ENCODE measurements around the gene ATG12.
"Not testable (repeated sequence)": the region's sequence is repeated elsewhere in the genome, so short reads cannot be mapped to it uniquely, and the experiment has no call there.

Gene ATG12

DNA sequence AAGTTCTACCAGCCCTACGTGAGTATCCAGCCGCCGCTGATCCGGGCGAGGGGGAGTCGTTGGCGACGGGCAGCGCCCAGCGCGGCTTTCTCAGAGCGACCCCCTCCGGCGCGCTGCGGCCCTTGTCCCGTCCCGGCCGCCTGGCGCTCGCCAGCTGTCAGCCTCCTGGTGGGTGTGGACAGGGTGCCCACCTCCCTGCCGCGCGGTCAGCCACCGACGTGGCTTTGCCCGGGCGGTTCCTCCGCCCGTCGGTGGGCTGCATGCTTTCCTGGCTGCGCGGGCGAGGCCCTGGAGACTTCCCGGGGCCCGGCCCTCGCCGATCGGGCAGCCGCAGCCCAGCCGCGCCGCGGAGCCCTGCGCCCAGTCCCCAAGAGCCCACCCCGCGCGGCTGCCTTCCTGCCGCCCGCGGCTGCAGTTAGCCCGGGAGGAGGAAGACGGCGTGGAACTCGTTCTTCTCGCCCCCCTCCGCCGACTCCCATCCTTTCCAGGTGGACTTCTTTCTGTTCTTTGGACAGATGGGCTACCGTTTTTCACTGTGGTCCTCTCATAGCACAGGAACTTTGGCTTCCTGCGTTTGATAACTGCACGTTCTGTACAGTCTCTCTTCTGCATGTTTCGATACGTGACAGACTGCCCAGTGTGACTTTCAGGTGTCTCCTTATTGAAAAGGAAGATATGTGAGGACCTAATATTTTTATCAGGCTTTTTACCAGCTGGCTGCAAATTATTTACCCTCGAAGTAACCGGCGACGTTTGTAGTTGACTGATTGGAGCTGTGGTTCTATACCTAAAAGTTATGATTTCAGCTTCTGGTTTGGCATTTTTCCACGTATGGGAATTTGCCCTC is 947 bp upstream of the ATG12 start:
- no peak for DNase-seq

GRCh38 chr5:115840873-115841272 is 492 bp downstream of the ATG12 start:
- DNase-seq = no peak

DNA sequence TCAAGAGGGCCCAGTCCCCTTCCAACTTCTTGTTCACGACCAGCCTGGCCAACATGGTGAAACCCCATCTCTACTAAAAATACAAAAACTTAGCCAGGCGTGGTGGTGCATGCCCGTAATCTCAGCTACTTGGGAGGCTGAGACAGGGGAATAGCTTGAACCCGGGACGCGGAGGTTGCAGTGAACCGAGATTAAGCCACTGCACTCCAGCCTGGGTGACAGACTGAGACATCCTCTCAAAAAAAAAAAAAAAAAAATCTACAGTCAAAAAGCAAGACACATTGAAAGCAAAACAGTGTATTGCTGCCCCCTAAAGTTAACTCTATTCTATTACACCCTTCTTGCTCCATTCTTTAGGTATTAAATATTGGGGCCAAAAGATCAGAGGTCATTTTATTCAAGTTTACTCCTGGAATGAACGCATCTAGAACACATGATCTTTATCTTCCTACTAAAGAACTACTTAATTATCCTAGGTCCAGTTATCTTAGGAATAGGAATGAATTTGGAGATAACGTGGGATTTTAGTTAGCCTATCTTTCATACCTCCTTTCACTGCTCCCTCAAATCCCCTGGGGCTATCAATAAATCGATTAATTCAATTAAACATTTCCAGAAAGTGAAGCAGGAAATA is 2.4 kb downstream of the ATG12 start:
- DNase-seq = no peak

GRCh38 chr5:115835481-115835880 is 5.9 kb downstream of the ATG12 start:
- DNase-seq = no peak

DNA sequence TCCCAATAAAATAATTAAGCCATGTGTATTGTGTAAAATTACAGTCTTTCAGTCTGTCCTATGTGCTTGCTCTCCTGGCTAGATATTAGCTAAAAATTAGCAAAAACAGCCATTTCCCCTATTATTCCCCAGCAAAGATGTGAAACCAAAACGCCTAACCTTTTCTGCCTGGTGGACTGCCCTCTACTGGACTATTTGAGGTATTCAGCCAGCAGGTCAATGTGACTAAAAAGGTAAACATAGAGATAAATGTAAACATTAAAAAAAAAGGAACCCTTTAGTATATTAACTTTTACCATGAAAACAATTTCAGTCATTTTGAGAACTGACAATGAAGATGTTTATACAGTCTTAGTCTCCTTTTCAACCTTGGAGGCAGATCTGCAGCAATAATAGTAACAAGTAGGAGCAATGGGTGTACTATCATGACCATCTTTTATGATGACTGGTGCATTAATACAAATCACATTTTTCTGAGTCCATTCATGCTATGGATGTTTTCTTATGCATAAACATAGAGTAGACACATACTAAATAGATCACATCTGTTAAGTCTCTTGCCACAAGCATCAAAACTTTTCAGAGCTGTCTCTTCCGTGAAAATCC is 10.1 kb downstream of the ATG12 start:
- no peak for DNase-seq

GRCh38 chr5:115829913-115830312 is 11.5 kb downstream of the ATG12 start:
- no peak for DNase-seq

DNA sequence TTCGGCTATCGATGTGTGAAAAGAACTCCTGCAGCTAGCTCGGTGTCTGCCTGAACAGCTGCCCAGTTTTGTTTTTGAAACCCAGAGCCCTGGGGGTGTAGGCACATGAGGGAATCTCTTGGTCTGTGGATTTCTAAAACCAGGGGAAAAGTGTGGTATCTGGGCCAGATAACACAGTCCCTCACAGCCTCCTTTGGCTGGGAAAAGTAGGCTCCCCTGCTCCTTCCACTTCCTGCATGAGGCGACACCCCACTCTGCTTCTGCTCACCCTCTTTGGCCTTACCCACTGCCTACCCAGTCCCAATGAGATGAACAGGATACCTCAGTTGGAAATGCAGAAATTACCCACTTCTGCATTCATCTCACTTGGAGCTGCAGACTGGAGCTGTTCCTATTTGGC is 15.4 kb downstream of the ATG12 start:
- no peak for DNase-seq

DNA sequence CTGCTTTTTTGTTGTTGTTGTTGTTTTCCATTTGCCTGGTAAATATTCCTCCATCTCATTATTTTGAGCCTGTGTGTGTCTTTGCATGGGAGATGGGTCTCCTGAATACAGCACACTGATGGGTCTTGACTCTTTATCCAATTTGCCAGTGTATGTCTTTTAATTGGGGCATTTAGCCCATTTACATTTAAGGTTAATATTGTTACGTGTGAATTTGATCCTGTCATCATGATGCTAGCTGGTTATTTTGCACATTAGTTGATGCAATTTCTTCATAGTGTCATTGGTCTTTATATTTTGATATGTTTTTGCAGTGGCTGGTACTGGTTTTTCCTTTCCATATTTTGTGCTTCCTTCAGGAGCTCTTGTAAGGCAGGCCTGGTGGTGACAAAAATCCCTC is 16.4 kb downstream of the ATG12 start:
- not testable (repeated sequence) for DNase-seq

GRCh38 chr5:115820846-115821245 is 20.5 kb downstream of the ATG12 start:
- DNase-seq = no peak

DNA sequence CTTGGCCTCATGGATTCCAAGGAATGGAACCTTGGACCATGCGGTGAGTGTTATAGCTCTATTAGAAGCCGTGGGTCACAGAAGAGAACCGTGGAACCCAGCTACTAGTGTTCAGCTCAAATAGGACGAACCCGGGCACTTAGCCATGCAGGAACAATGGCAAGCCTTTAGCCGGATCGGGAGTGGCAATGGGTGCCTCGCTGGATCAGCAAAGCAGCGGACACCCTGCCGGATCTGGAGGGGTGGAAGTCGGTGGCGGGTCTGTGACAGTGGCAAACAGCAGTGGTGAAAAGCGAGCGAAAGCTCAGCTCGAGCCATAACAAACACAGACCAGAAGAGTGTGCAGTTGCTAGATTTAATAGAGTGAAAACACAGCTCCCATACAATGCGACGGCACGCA is 22.5 kb downstream of the ATG12 start:
- no peak for DNase-seq

DNA sequence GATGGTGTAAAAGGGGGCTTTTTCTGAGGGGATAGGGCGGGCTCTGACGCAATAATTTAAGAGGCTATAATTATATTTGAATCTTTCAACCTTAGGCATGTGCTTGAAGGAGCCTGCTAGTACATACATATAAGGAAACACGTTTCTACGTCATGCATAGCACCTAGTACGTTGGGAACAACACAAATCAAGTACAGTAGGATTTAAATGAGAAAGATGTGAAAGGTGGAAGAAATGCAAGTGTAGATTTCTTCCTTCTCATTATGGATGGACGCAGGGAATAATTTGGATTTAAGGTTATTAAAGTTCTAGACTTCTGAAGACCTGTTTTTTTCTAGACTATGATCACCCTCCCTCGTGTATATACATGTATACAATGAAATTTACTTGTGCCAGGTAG is 24.0 kb downstream of the ATG12 start:
- DNase-seq = no peak

DNA sequence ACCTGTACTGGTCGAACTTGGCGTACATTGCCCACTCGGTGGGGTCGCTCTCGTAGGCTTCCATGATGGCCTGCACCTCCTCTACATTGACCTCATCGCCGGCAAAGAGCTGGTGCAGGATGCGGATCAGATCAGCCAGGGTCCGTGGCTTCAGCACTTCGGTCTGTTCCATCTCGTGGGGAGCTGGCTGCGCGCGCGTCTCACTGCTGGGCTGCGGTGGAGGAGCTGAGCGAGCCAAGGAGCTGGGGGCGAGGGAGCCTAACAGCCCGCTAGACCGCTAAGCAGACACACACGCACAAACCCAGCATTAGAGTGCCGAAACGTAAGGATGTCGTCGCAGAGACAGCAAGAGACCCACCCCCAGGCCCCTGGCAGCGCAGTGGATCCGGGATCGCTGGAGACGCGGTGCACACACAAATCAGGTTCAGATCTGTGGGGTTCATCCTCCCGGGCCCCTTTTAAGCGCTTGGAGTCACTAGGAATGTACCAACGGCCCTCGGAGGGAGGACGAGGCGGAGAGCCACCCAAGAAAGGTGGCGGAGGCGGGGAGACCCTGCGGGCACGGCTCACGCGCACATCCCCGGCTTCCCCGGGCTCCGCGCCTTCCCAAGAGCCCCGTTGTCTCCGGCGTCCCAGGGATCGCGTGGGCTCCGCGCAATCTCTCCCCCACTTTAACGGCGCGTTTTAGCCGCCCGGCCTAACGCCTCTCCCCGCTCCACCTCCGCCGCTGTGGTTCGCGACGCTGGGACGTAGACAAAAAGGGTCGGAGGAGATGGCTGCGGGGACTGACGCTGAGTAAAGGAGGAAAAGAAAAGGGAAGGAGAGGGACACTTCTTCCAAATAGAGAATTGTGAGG is 24.9 kb downstream of the ATG12 start, which contains the start of gene CDO1:
Gene CDO1, minus strand, starts transcription at position 434 of the 856 bp plus-strand sequence. Its CDS starts 262 bp downstream, at position 172.
- DNase-seq = no peak

GRCh38 chr5:115815693-115816225 is 25.6 kb downstream of the ATG12 start:
- DNase-seq = no peak

DNA sequence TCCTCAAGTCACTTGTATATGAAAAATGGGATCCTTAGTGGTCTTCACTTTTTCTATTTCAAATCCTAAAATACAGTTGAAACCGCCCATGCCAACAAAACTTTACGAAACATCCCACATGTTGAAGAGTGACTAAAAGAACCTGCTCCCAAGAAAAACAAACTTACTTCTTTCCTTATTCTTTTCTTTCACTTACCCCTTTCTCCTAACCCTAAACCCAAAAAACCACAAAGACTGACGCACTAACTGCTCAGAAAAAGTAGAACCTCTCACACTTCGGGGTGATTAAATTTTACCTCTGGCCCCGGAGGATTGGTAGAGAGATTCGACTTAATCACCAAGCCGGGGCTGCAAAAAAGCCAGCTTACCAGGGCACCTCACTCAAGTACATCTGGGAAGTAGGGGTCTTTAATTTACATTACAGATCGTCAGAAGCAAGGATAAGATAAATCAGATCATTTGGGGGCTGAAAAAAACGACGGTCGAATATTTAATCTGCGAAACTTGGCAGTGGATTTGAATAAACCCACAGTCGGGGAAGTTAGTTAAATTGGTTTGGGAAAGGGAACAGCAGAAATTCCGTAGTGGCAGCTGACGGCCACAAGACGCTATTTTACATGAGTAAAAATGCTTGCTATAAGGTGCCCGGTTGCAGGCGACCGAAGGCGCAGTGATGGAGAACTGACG is 26.2 kb downstream of the ATG12 start:
- no peak for DNase-seq

DNA sequence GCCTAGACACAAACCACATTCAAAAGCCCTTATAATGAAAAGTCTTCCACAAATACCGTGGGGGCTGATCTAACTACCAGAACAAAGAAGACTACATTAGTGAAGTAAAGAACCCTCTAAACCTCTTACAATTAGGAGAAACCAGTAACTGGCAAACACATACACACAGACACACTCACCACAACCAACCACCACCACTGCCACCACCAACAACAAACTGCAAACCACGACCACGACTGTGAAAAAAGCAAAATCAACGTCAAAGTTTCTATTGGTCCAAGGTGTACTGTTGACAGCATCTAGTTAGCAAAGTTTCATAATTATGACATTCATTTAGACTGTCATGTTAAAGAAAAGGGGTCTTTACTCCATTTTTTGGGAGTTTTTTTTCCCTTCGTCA is 27.6 kb downstream of the ATG12 start:
- DNase-seq = no peak

DNA sequence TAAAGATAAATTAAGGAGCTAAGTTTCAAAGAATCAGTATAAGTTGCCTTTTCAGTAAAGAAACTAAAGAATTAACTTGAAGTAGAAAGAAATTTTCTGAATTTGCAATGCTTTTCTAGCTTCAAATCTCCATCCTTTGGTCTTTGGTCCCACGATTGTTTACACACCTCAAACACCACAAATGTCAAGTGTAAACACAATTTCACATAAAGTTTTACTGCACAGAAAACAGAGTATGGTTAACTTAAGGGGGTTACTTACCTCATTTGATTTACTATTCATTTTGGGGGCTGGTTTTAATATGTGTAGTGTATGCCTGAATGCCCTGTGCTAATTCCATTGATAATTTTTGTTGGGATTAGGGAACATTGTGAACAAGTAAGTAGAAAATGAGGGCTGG is 29.0 kb downstream of the ATG12 start:
- DNase-seq = no peak

- no peak for DNase-seq
Measured at GRCh38 chr5:115811406-115811805, 30.0 kb downstream of the ATG12 start.

GRCh38 chr5:115810761-115811160 is 30.6 kb downstream of the ATG12 start:
- no peak for DNase-seq

- DNase-seq = no peak
Measured at GRCh38 chr5:115809946-115810345, 31.4 kb downstream of the ATG12 start.

GRCh38 chr5:115808066-115808465 is 33.3 kb downstream of the ATG12 start:
- DNase-seq = not testable (repeated sequence)

DNA sequence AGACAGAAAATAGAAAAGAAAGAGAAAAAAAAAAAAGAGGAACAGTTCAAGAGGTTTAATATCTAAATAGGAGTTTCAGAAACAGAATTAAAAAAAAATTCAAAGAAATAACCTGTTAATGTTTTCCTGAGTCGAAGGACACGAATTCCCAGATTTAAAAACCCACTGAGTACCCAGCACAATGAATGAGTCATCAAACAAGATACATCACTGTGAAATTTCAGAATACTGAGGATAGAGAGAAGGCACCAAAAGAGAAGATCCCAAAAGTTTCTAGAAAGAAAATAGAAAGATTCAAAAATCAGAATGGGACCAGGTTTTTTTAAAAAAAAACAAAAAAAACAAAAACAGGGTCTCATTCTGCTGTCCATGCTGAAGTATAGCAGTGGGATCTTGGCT is 33.7 kb downstream of the ATG12 start:
- DNase-seq = no peak

- DNase-seq = no peak
Measured at GRCh38 chr5:115806986-115807653, 34.2 kb downstream of the ATG12 start.

Measured in NCI-H1417 treated with DMSO at 0.1 percent for 48 hours (cell line).